ENCODE measurements around the gene CRAMP1.

Gene CRAMP1

DNA sequence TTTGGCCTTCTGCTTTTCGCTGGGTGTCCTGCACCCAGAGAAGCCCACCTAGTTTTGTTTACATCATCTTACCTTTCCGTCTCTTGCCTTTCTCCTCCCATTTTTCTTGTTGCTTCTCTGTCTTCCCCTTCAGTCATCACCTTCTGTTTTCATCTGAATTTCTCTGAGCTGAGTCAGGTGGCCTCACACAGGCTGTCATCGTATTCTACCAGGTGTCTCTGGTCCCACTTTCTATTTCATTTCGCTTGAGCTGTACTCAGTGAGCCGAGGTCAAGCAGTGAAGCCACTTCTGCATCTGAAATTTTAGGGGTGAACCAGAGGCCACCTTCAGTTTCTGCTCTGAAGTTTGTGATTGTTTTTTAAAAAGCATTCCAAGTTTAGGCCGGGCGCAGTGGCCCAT lies 9.7 kb downstream of the CRAMP1 start:
- TF ChIP-seq POLR2AphosphoS5 (IDR thresholded peaks at IDR 0.05; ENCODE audit: low read depth) (no peak), SPI1 (IDR thresholded peaks at IDR 0.05; ENCODE audit: borderline replicate concordance, low read depth) (no peak), GABPA (IDR thresholded peaks at IDR 0.05; ENCODE audit: low read depth) (no peak)
- TF ChIP-seq, protein P1, sequence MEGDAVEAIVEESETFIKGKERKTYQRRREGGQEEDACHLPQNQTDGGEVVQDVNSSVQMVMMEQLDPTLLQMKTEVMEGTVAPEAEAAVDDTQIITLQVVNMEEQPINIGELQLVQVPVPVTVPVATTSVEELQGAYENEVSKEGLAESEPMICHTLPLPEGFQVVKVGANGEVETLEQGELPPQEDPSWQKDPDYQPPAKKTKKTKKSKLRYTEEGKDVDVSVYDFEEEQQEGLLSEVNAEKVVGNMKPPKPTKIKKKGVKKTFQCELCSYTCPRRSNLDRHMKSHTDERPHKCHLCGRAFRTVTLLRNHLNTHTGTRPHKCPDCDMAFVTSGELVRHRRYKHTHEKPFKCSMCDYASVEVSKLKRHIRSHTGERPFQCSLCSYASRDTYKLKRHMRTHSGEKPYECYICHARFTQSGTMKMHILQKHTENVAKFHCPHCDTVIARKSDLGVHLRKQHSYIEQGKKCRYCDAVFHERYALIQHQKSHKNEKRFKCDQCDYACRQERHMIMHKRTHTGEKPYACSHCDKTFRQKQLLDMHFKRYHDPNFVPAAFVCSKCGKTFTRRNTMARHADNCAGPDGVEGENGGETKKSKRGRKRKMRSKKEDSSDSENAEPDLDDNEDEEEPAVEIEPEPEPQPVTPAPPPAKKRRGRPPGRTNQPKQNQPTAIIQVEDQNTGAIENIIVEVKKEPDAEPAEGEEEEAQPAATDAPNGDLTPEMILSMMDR (IDR thresholded peaks at IDR 0.05; ENCODE audit: insufficient read depth, low read length), result no peak
- TF ChIP-seq, protein P2, sequence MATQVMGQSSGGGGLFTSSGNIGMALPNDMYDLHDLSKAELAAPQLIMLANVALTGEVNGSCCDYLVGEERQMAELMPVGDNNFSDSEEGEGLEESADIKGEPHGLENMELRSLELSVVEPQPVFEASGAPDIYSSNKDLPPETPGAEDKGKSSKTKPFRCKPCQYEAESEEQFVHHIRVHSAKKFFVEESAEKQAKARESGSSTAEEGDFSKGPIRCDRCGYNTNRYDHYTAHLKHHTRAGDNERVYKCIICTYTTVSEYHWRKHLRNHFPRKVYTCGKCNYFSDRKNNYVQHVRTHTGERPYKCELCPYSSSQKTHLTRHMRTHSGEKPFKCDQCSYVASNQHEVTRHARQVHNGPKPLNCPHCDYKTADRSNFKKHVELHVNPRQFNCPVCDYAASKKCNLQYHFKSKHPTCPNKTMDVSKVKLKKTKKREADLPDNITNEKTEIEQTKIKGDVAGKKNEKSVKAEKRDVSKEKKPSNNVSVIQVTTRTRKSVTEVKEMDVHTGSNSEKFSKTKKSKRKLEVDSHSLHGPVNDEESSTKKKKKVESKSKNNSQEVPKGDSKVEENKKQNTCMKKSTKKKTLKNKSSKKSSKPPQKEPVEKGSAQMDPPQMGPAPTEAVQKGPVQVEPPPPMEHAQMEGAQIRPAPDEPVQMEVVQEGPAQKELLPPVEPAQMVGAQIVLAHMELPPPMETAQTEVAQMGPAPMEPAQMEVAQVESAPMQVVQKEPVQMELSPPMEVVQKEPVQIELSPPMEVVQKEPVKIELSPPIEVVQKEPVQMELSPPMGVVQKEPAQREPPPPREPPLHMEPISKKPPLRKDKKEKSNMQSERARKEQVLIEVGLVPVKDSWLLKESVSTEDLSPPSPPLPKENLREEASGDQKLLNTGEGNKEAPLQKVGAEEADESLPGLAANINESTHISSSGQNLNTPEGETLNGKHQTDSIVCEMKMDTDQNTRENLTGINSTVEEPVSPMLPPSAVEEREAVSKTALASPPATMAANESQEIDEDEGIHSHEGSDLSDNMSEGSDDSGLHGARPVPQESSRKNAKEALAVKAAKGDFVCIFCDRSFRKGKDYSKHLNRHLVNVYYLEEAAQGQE (IDR thresholded peaks at IDR 0.05; ENCODE audit: insufficient replicate concordance, low read depth), result no peak
- DNase-seq (ENCODE audit: low read depth in 1 of 2, low spot score in 1 of 2), result no peak
- Histone ChIP-seq H3K27ac (replicated peaks) (no peak overlapping the region), H3K27me3 (ENCODE audit: insufficient read depth, poor library complexity, severe bottlenecking) (no peaks in the 10 kb centered on the region), H3K4me3 (replicated peaks; ENCODE audit: insufficient read depth, low read length) (no peak overlapping the region)

DNA sequence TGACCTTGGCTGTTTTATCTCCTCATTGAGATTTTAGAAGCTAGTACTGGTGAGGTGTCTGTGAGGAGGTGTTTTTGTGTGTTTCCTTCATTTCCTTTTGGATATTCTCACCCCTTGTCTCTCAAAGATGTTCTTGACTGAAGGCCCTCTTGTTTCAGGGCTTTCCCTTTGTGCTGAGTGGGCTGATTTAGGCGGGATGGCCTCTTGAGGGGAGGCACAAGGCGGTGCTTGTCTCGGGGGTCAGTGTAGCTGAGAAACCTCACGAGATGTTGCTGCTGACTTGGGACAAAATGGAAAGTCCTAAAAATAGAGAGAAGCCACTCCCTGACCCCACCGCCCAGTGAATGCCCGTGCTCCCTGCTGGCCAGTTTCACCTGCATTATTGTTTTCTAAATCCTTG lies 14.2 kb downstream of the CRAMP1 start:
- Histone ChIP-seq H3K27ac (replicated peaks) (no peak overlapping the region), H3K4me3 (replicated peaks; ENCODE audit: insufficient read depth, low read length) (no peak overlapping the region), H3K27me3 (ENCODE audit: insufficient read depth, poor library complexity, severe bottlenecking) (no peaks in the 10 kb centered on the region)
- no peak for DNase-seq (ENCODE audit: low read depth in 1 of 2, low spot score in 1 of 2)
- TF ChIP-seq POLR2AphosphoS5 (IDR thresholded peaks at IDR 0.05; ENCODE audit: low read depth), result no peak
- no peak for TF ChIP-seq SPI1 (IDR thresholded peaks at IDR 0.05; ENCODE audit: borderline replicate concordance, low read depth)
- TF ChIP-seq, protein P2 (IDR thresholded peaks at IDR 0.05; ENCODE audit: insufficient replicate concordance, low read depth), result no peak
- TF ChIP-seq, protein P1 (IDR thresholded peaks at IDR 0.05; ENCODE audit: insufficient read depth, low read length), result no peak
- TF ChIP-seq GABPA (IDR thresholded peaks at IDR 0.05; ENCODE audit: low read depth), result no peak

DNA sequence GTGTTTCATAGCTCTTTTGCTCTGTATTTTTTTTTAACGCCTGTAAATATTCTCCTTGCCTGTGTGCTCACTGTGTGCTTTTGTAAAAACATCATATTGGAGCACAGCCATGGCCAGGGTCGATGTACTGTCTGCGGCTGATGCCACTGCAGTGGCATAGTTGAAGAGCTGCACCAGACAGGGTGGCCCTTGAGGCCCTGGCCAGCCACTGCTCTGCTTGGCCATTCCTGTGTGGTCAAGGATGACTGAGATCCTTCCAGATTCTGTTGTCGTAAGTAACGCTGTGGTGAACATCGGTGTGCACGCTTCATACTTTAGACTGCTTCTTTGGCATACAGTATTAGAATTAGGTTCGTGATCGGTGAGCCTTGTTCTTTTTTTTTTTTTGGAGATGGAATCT lies 14.6 kb downstream of the CRAMP1 start:
- no peak for TF ChIP-seq GABPA (IDR thresholded peaks at IDR 0.05; ENCODE audit: low read depth)
- no peak for TF ChIP-seq POLR2AphosphoS5 (IDR thresholded peaks at IDR 0.05; ENCODE audit: low read depth)
- TF ChIP-seq SPI1 (IDR thresholded peaks at IDR 0.05; ENCODE audit: borderline replicate concordance, low read depth), result no peak
- TF ChIP-seq, protein P1 (IDR thresholded peaks at IDR 0.05; ENCODE audit: insufficient read depth, low read length), result no peak
- TF ChIP-seq, protein P2 (IDR thresholded peaks at IDR 0.05; ENCODE audit: insufficient replicate concordance, low read depth), result no peak
- Histone ChIP-seq H3K4me3 (replicated peaks; ENCODE audit: insufficient read depth, low read length) (no peak overlapping the region), H3K27me3 (ENCODE audit: insufficient read depth, poor library complexity, severe bottlenecking) (no peaks in the 10 kb centered on the region), H3K27ac (replicated peaks) (no peak overlapping the region)
- no peak for DNase-seq (ENCODE audit: low read depth in 1 of 2, low spot score in 1 of 2)

Data from HL-60 (cell line).